HG02571 (cell line): ENCODE data around the gene PPP2R5B.

Experiments
- ATAC-seq: cut with Tn5 transposase; IDR thresholded peaks from one replicate; pipeline ENCODE4 v1.9.1; 2021; ENCODE audit warnings: mild to moderate bottlenecking, moderate library complexity; ENCODE audit not compliant: unreplicated experiment

Gene PPP2R5B

GRCh38 chr11:64888729-64889511, 35.6 kb upstream of the PPP2R5B start:
- no peak for ATAC-seq

GRCh38 chr11:64890522-64890939, 34.0 kb upstream of the PPP2R5B start:
- no peak for ATAC-seq

GRCh38 chr11:64891215-64891848, 33.2 kb upstream of the PPP2R5B start:
- no peak for ATAC-seq

GRCh38 chr11:64891880-64892279, 32.6 kb upstream of the PPP2R5B start:
- no peak for ATAC-seq

- no peak for ATAC-seq
Observed at GRCh38 chr11:64892411-64892831, 32.1 kb upstream of the PPP2R5B start.

- no peak for ATAC-seq
Observed at GRCh38 chr11:64892838-64893193, 31.7 kb upstream of the PPP2R5B start.

GRCh38 chr11:64893194-64894069, 31.1 kb upstream of the PPP2R5B start:
- no peak for ATAC-seq

- peak; percentile 59 for ATAC-seq
Observed at GRCh38 chr11:64894070-64894811, 30.2 kb upstream of the PPP2R5B start.

- no peak for ATAC-seq
Observed at GRCh38 chr11:64894812-64895452, 29.6 kb upstream of the PPP2R5B start.

GRCh38 chr11:64896448-64897022, 28.0 kb upstream of the PPP2R5B start:
- ATAC-seq: no peak

GRCh38 chr11:64897381-64898075, 27.0 kb upstream of the PPP2R5B start:
- no peak for ATAC-seq

GRCh38 chr11:64898076-64898445, 26.4 kb upstream of the PPP2R5B start:
- ATAC-seq: no peak

- no peak for ATAC-seq
Observed at GRCh38 chr11:64898541-64898940, 25.9 kb upstream of the PPP2R5B start.

GRCh38 chr11:64900263-64900678, 24.2 kb upstream of the PPP2R5B start:
- ATAC-seq: no peak

- no peak for ATAC-seq
Observed at GRCh38 chr11:64900774-64901173, 23.7 kb upstream of the PPP2R5B start.

- ATAC-seq: no peak
Observed at GRCh38 chr11:64902102-64902900, 22.2 kb upstream of the PPP2R5B start.

GRCh38 chr11:64903291-64903833, 21.1 kb upstream of the PPP2R5B start:
- no peak for ATAC-seq
